ENCODE data around the gene CMTM3. TPM values are rescaled to one million over a fixed set of nuclear protein-coding genes. Genes with fewer than 3 reads are reported as not detected.
"Not testable (repeated sequence)": the region's sequence is repeated elsewhere in the genome, so short reads cannot be mapped to it uniquely, and the experiment has no call there.

The CMTM3 gene
- polyA plus RNA-seq, 1 donor, result 61.1 TPM

DNA sequence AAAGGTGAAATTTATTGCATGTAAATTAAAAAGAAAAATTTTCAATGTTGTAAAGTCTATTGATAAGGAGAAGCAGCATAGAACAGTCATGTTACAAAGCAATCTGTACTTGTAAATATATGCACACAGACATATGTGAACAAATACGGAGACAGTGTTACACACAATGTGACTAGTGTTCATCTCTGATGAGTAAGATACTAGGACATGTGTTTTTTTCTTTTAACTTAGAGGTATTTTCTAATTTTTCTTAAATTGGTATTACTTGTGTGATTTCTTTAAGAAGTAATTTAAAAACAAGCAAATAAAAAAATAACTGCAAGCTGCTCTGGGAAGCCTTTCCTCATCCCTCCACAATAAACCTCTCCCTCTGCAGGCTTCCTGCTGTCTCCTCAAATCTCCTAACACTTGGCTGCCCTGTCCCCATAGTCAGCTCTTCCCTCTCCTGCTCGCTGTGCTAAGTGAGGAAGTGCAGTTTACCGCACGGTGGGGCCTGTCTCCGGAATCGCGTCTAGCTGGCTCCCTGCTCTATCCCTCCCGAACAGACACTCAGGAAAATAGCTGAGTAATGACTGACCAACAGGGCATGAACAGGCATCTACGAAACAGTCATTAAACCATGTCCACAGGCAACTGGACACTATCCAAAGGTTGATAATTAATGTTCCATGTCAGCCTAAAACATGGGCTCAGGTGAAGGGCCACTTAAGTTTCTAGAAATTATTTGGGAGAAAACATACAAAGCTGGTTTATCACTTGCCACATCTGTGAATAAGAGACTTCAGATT, 56.1 kb downstream of the CMTM3 start:
- peak; percentile 72 for DNase-seq

DNA sequence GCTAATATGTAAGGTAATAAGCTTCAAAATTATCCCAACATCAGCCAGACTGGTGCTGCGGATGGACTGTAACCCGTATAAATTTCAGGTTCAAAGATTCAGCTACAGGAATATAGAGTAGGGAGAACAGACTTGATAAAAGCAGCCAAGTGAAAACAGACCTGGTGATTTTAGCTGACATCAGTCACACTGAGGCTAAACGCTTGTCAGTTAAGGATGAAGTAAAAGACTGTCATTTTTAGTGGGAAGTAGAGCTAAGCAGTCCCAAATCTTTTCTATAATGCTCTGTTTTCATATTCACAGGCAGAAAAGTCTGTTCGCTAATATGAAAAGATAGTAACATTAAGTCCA, 56.7 kb downstream of the CMTM3 start:
- DNase-seq, result no peak

DNA sequence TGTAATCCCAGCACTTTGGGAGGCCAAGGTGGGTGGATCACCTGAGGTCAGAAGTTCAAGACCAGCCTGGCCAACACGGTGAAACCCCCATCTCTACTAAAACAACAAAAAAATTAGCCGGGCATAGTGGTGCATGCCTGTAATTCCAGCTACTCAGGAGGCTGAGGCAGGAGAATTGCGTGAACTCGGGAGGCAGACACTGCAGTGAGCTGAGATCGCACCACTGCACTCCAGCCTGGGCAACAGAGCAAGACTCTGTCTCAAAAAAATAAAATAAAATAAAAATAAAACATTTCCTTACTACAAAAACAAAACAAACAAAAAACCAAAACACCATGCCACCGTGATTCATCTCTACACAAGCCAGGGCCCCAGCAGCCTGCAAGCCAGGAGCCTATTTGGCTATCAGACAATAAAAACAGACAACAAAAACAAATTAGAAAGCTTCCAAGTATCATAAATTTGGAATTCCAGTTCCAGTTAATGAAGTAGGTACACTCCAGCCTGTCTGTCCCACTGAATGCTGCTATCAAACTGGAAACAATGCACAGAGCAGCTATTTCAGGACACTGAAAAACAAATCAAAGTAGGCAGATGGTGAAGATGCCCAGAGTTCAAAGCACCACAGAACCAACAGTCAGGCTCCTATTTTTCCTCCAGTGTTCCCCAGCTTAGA, 57.3 kb downstream of the CMTM3 start:
- DNase-seq, result not testable (repeated sequence)

DNA sequence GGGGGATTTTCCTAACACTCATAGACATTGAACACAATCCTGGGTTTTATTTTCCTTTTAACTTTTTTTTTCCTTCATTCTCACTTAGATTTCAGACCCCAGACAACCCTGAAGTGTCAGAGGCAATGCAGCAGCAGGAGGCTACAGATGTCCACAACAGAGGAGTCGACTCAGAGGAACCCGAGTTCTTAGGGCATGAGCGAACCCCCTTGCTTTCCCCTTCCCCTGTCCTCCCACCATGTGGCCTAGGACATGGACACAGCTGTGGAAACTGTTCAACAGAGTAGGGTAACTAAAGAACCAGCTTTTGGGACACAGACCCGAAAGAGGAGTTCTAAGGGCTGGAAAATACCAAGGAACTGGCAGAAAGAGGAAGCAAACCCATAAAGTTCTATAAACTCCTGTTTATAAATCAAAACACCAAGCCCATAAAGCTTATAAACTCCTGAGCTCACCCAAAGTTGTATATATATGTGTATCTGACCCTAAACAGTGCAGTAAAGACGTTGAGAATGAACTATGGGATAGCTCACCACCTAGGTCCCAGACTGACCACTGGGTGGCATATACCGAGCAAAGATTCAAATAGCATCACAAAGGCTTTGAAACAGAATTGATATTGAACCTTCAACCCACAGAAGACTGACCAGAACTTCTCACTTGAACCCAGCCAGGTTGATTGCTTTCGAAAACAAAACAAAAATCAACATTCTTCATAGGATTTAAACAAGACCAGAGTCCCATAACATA, 58.1 kb downstream of the CMTM3 start:
- no peak for DNase-seq

Other genes with a start within 250 kb of the CMTM3 start
- gene CDH5, start 238.0 kb upstream of the CMTM3 start, polyA plus RNA-seq (ENCODE audit: insufficient read length), result 53.1 TPM
- gene BEAN1, start 177.4 kb upstream of the CMTM3 start, polyA plus RNA-seq (ENCODE audit: insufficient read length), result 3.3 TPM
- 41.8 TPM for gene TK2, start 54.6 kb upstream of the CMTM3 start, polyA plus RNA-seq (ENCODE audit: insufficient read length)
- gene CKLF, start 52.1 kb upstream of the CMTM3 start, polyA plus RNA-seq (ENCODE audit: insufficient read length), result 38.9 TPM
- 7.0 TPM for gene CMTM1, start 38.3 kb upstream of the CMTM3 start, polyA plus RNA-seq (ENCODE audit: insufficient read length)
- gene CMTM2, start 25.2 kb upstream of the CMTM3 start, polyA plus RNA-seq (ENCODE audit: insufficient read length), result 0.75 TPM
- 71.6 TPM for gene CMTM4, start 92.0 kb downstream of the CMTM3 start, polyA plus RNA-seq (ENCODE audit: insufficient read length)
- gene DYNC1LI2, start 146.9 kb downstream of the CMTM3 start, polyA plus RNA-seq (ENCODE audit: insufficient read length), result 174 TPM
- gene TERB1, start 196.9 kb downstream of the CMTM3 start, polyA plus RNA-seq (ENCODE audit: insufficient read length), result 0.12 TPM
- gene NAE1, start 226.3 kb downstream of the CMTM3 start, polyA plus RNA-seq (ENCODE audit: insufficient read length), result 115 TPM
- 0.65 TPM for gene CA7, start 239.7 kb downstream of the CMTM3 start, polyA plus RNA-seq (ENCODE audit: insufficient read length)

Measured in left kidney (tissue), 2 donors.